Endothelial cell of umbilical vein (primary cell): ENCODE data around the gene MMP21. TPM values are rescaled to one million over a fixed set of nuclear protein-coding genes. Genes with fewer than 3 reads are reported as not detected.

Source experiments
- BruUV-seq: library from RNA; stranded (reverse); fragments of 400-500 nt; replicated peaks from 2 replicates; lab custom pipeline; 2021; lab: Mats Ljungman, UMichigan
- CTCF ChIA-PET: fragments of 300-600, 350-600 bp; sonication (Branson Sonifier 250); formaldehyde crosslinking; loops from one replicate; lab custom pipeline; 2021; ENCODE audit warnings: antibody characterized with exemption, inconsistent platforms; lab: Charles Lee
- POLR2A ChIA-PET: fragments of 300-600, 350-600 bp; sonication (Branson Sonifier 250); formaldehyde crosslinking; loops from one replicate; lab custom pipeline; 2021; ENCODE audit warnings: antibody characterized with exemption, inconsistent platforms; lab: Charles Lee
- DNase-seq: peaks from one replicate; pipeline ENCODE4 v3.0.0-alpha.2; 2011; ENCODE audit warnings: low read depth, low spot score
- FAIRE-seq: peaks from 2 replicates; lab custom pipeline; 2011; peaks lifted over from hg19 to GRCh38; lab: Jason Lieb, UNC
- H2AFZ ChIP-seq: 2 replicates; pipeline ENCODE4 v1.6.0; 2012; ENCODE audit warnings: low read depth, low read length, control low read depth, inconsistent platforms
- H3K27ac ChIP-seq: 2 replicates; pipeline ENCODE4 v1.5.1; 2011; ENCODE audit warnings: low read depth, mild to moderate bottlenecking, control low read depth, low read length, moderate library complexity; ENCODE audit not compliant: insufficient read depth
- H3K27me3 ChIP-seq, 2 experiments: 2 replicates each; pipeline versions ENCODE4 v1.6.0 to v1.6.1; 2011; ENCODE audit warnings: low read length in 2 of 2, mixed read lengths in 1 of 2; ENCODE audit not compliant: control insufficient read depth in 2 of 2, insufficient read depth in 2 of 2
- H3K36me3 ChIP-seq, 2 experiments: 2 replicates in 1 of 2; 3 replicates in 1 of 2; pipeline ENCODE4 v1.5.1; 2011; ENCODE audit warnings: low read length in 2 of 2, mild to moderate bottlenecking in 1 of 2, moderate library complexity in 1 of 2; ENCODE audit not compliant: control insufficient read depth in 2 of 2, insufficient read depth in 2 of 2; ENCODE audit errors: extremely low read depth in 1 of 2
- H3K4me1 ChIP-seq: 3 replicates; pipeline ENCODE4 v1.5.1; 2011; ENCODE audit warnings: mild to moderate bottlenecking, low read length; ENCODE audit not compliant: control insufficient read depth, insufficient read depth; ENCODE audit errors: extremely low read depth
- H3K4me2 ChIP-seq: 2 replicates; pipeline ENCODE4 v1.6.1; 2011; ENCODE audit warnings: low read length, control low read depth, mixed read lengths; ENCODE audit not compliant: insufficient read depth
- H3K4me3 ChIP-seq, 3 experiments: fragments of 200-600 bp in 1 of 3; sonication (generic), shearing (Covaris generic) in 1 of 3; replicated peaks in 1 of 3; 2 replicates each; pipeline ENCODE4 v1.5.1; 2011 to 2016; ENCODE audit warnings: control low read depth in 3 of 3, low read length in 3 of 3, mild to moderate bottlenecking in 2 of 3, inconsistent platforms in 1 of 3, low read depth in 1 of 3, moderate library complexity in 1 of 3; ENCODE audit not compliant: insufficient read depth in 1 of 3
- H3K79me2 ChIP-seq: 2 replicates; pipeline ENCODE4 v1.6.0; 2012; ENCODE audit warnings: low read length, inconsistent platforms; ENCODE audit not compliant: control insufficient read depth, insufficient read depth
- H3K9ac ChIP-seq: replicated peaks from 2 replicates; pipeline ENCODE3; 2011; ENCODE audit warnings: low read length, control low read depth; ENCODE audit not compliant: insufficient read depth; ENCODE audit errors: extremely low read depth
- H3K9me1 ChIP-seq: replicated peaks from 3 replicates; pipeline ENCODE4 v1.6.0; 2011; ENCODE audit warnings: mild to moderate bottlenecking, low read length; ENCODE audit not compliant: control insufficient read depth, insufficient read depth; ENCODE audit errors: extremely low read depth
- H3K9me3 ChIP-seq: replicated peaks from 2 replicates; pipeline ENCODE4 v1.5.1; 2012; ENCODE audit warnings: low read length, inconsistent platforms; ENCODE audit not compliant: control insufficient read depth, insufficient read depth
- H4K20me1 ChIP-seq: replicated peaks from 2 replicates; pipeline ENCODE3; 2011; ENCODE audit warnings: mild to moderate bottlenecking, low read length; ENCODE audit not compliant: control insufficient read depth, insufficient read depth; ENCODE audit errors: extremely low read depth
- EZH2 ChIP-seq: IDR thresholded peaks from 2 replicates; pipeline ENCODE4 v1.6.1; 2012; ENCODE audit warnings: borderline replicate concordance, low read depth, mild to moderate bottlenecking, moderate library complexity, low read length, inconsistent platforms; ENCODE audit not compliant: severe bottlenecking
- FOS ChIP-seq: IDR thresholded peaks from 2 replicates; pipeline ENCODE4 v1.6.1; 2011; ENCODE audit warnings: mild to moderate bottlenecking, low read length, moderate library complexity, borderline replicate concordance; ENCODE audit not compliant: insufficient read depth
- GATA2 ChIP-seq: IDR thresholded peaks from 2 replicates; pipeline ENCODE4 v1.7.0; 2011; ENCODE audit warnings: low read depth, mild to moderate bottlenecking, moderate library complexity, mixed read lengths, low read length; ENCODE audit not compliant: insufficient read length, insufficient read depth
- JUN ChIP-seq: IDR thresholded peaks from 2 replicates; pipeline ENCODE4 v1.6.1; 2011; ENCODE audit warnings: borderline replicate concordance, low read depth; ENCODE audit not compliant: insufficient read length, insufficient read depth
- MAX ChIP-seq: IDR thresholded peaks from 2 replicates; pipeline ENCODE4 v1.6.1; 2011; ENCODE audit not compliant: insufficient read depth, insufficient read length
- MYC ChIP-seq: IDR thresholded peaks from one replicate; pipeline ENCODE4 v1.6.1; 2011; ENCODE audit warnings: mild to moderate bottlenecking, low read depth, low read length
- POLR2A ChIP-seq: IDR thresholded peaks from 2 replicates; pipeline ENCODE4 v1.6.1; 2012; ENCODE audit warnings: low read depth, mild to moderate bottlenecking, control low read depth, low read length
- POLR2AphosphoS5 ChIP-seq: IDR thresholded peaks from 2 replicates; pipeline ENCODE4 v1.6.1; 2012; ENCODE audit warnings: low read depth, mild to moderate bottlenecking, control low read depth, low read length, moderate library complexity; ENCODE audit not compliant: insufficient read depth
- dilution Hi-C: fragments of 300-500 bp; cut with MboI; formaldehyde crosslinking; loops from one replicate; pipeline ENCODE4 v1.15.0; 2019; ENCODE audit warnings: low sequenced_read_pairs; ENCODE audit not compliant: extremely low pct_ligation_motif_present
- intact Hi-C: fragments of 100-400 bp; cut with micrococcal nuclease; formaldehyde crosslinking; loops from one replicate; pipeline ENCODE4 v1.10.0; 2022
- polyA plus RNA-seq, 4 experiments: library from polyadenylated mRNA; depleted of rRNA in 3 of 4; stranded (reverse) in 3 of 4; unstranded in 1 of 4; fragments of >200 nt; gene quantifications; 2 replicates each; pipeline versions ENCODE4 v1.2.1 to v1.2.3, GENCODE V29; 2011 to 2012; ENCODE audit warnings: missing spikeins in 1 of 4
- total RNA-seq: library from RNA; stranded (reverse); gene quantifications from 2 replicates; pipeline ENCODE4 v1.2.3, GENCODE V29; 2021
- TF ChIP-seq, protein P1 (sequence below), 2 donors: IDR thresholded peaks; 1 replicate in 1 of 2; 2 replicates in 1 of 2; pipeline ENCODE4 v1.5.1; 2011; ENCODE audit warnings: low read length in 2 of 2, mild to moderate bottlenecking in 2 of 2, moderate library complexity in 2 of 2, control low read depth in 1 of 2, inconsistent platforms in 1 of 2, low read depth in 1 of 2; ENCODE audit not compliant: insufficient read depth in 1 of 2; ENCODE audit errors: extremely low read depth in 1 of 2

Gene MMP21
- total and polyA plus RNA-seq, 2 donors (not counting 3 experiments of a cell fraction or from before 2014, with no cell fraction given), result 0.06 TPM; not detected in 1

- DNase-seq (no peak), FAIRE-seq (no peak)
- no peak for TF ChIP-seq JUN
- TF ChIP-seq FOS, result no peak
- TF ChIP-seq EZH2, result no peak
- TF ChIP-seq POLR2A, result no peak
- TF ChIP-seq MAX, result no peak
- TF ChIP-seq POLR2AphosphoS5, result no peak
- TF ChIP-seq, protein P1, sequence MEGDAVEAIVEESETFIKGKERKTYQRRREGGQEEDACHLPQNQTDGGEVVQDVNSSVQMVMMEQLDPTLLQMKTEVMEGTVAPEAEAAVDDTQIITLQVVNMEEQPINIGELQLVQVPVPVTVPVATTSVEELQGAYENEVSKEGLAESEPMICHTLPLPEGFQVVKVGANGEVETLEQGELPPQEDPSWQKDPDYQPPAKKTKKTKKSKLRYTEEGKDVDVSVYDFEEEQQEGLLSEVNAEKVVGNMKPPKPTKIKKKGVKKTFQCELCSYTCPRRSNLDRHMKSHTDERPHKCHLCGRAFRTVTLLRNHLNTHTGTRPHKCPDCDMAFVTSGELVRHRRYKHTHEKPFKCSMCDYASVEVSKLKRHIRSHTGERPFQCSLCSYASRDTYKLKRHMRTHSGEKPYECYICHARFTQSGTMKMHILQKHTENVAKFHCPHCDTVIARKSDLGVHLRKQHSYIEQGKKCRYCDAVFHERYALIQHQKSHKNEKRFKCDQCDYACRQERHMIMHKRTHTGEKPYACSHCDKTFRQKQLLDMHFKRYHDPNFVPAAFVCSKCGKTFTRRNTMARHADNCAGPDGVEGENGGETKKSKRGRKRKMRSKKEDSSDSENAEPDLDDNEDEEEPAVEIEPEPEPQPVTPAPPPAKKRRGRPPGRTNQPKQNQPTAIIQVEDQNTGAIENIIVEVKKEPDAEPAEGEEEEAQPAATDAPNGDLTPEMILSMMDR (IDR thresholded peaks at IDR 0.05; ENCODE audit: extremely low read depth in 1 of 2, insufficient read depth in 1 of 2, low read depth in 1 of 2, low read length in 2 of 2), result no peak
- no peak for TF ChIP-seq GATA2
- TF ChIP-seq MYC, result no peak
- ChIA-PET CTCF (no interaction called here), POLR2A (no interaction called here)
- H3K27ac ChIP-seq, result no peak overlapping the region
- no peak overlapping the region for H3K4me2 ChIP-seq
- H2AFZ ChIP-seq, result no peak overlapping the region
- no peaks in the 10 kb centered on the region for H3K79me2 ChIP-seq
- dilution Hi-C loops (no loop called here), intact Hi-C loops (no loop called here)
- H3K27me3 ChIP-seq, result no peaks in the 10 kb centered on the region
- no TSS peak for BruUV-seq
- H3K36me3 ChIP-seq, result peaks cover 2% of the 10 kb centered on the region in 2 experiments
- no peak overlapping the region for H3K4me3 ChIP-seq
- H3K9me1 ChIP-seq, result no peaks in the 10 kb centered on the region
- no peaks in the 10 kb centered on the region for H3K9me3 ChIP-seq
- no peaks in the 10 kb centered on the region for H4K20me1 ChIP-seq
- no peaks in the 10 kb centered on the region for H3K4me1 ChIP-seq
- H3K9ac ChIP-seq, result no peak overlapping the region
Measured at GRCh38 chr10:125769175-125769574, 6.4 kb downstream of the MMP21 start.
